ENCODE results near the gene CBFB. TPM values are rescaled to one million over a fixed set of nuclear protein-coding genes. Genes with fewer than 3 reads are reported as not detected.

Gene CBFB
- total RNA-seq, 1 experiment from 2014 or later, result 76.3 TPM

DNA sequence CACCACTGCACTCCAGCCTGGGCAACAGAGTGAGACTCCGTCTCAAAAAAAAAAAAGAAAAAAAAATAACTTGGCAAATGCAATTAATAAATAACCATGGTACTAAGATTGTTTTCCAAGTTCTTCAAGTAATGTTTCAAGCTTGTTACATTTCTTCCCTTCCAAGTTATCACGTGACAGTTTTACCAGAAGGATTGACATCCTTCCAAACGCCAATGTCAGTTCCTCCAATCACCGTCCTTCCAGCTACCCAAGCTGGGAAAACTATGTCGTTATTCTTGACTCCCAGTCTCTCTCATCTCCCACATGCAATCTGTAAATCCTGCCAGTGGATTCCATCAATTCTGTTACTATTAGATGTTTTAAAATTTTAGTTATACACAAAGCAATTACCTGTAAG, 76.9 kb downstream of the CBFB start:
- Histone ChIP-seq H3K4me1 (ENCODE audit: insufficient read depth, low read length) (no peaks in the 10 kb centered on the region), H3K23ac (ENCODE audit: insufficient read length, low read depth, low read length) (no peak overlapping the region), H3K9ac (ENCODE audit: extremely low read depth, insufficient read length, low read length) (no peak overlapping the region), H3K9me3 (ENCODE audit: control insufficient read depth, low read depth, low read length) (no peaks in the 10 kb centered on the region), H3K27ac (ENCODE audit: insufficient read length, low read depth, low read length) (no peak overlapping the region), H4K5ac (ENCODE audit: insufficient read length, low read depth, low read length) (no peak overlapping the region), H4K91ac (ENCODE audit: insufficient read length, low read depth, low read length) (no peak overlapping the region), H2BK5ac (ENCODE audit: insufficient read length, low read length) (no peak overlapping the region), H3K27me3 (ENCODE audit: insufficient read depth, low read length) (no peaks in the 10 kb centered on the region), H3K79me2 (ENCODE audit: insufficient read depth, low read length) (peaks cover 3% of the 10 kb centered on the region; the same call in 1 of the 2 replicates), H2BK15ac (ENCODE audit: low read depth, low read length) (no peak overlapping the region), H3K79me1 (ENCODE audit: insufficient read depth, low read depth, low read length, poor library complexity, severe bottlenecking) (no peaks in the 10 kb centered on the region), H3K4me2 (ENCODE audit: insufficient read depth, insufficient read length, low read length) (no peak overlapping the region), H3K56ac (ENCODE audit: insufficient read length, low read depth, low read length) (no peak overlapping the region), H4K20me1 (ENCODE audit: control insufficient read depth, insufficient read depth, insufficient read length) (no peaks in the 10 kb centered on the region), H4K8ac (replicated peaks; ENCODE audit: insufficient read length, low read depth, low read length) (no peak overlapping the region), H2BK20ac (ENCODE audit: low read depth, low read length, poor library complexity, severe bottlenecking) (no peak overlapping the region), H3K14ac (ENCODE audit: insufficient read depth, low read length) (no peak overlapping the region), H2AFZ (ENCODE audit: low read length) (no peak overlapping the region), H2BK12ac (ENCODE audit: insufficient read length, low read depth, low read length) (no peak overlapping the region), H3T11ph (ENCODE audit: low read length) (no peak overlapping the region), H2AK5ac (ENCODE audit: insufficient read length, low read length) (no peak overlapping the region), H2BK120ac (ENCODE audit: low read depth, low read length, poor library complexity, severe bottlenecking) (no peak overlapping the region), H3K4ac (ENCODE audit: low read depth, low read length) (no peak overlapping the region), H3K23me2 (ENCODE audit: insufficient read length, low read depth, low read length, poor library complexity, severe bottlenecking) (peaks cover 9% of the 10 kb centered on the region), H3K18ac (ENCODE audit: insufficient read length, low read depth, low read length) (no peak overlapping the region)
- peaks cover 1% of the 10 kb centered on the region for H3K27me3 Mint-ChIP-seq (ENCODE audit: low read depth)
- peaks cover 11 to 17% of the 10 kb centered on the region in 2 experiments for H3K4me1 Mint-ChIP-seq
- WGBS (ENCODE audit: extremely low coverage, insufficient read length, low lambda C conversion rate), result no CpG with 5 or more reads among the region's 5 CpGs
- H3K27ac Mint-ChIP-seq, result no peak overlapping the region
- DNase-seq, result no peak
- TF ChIP-seq, protein P1, sequence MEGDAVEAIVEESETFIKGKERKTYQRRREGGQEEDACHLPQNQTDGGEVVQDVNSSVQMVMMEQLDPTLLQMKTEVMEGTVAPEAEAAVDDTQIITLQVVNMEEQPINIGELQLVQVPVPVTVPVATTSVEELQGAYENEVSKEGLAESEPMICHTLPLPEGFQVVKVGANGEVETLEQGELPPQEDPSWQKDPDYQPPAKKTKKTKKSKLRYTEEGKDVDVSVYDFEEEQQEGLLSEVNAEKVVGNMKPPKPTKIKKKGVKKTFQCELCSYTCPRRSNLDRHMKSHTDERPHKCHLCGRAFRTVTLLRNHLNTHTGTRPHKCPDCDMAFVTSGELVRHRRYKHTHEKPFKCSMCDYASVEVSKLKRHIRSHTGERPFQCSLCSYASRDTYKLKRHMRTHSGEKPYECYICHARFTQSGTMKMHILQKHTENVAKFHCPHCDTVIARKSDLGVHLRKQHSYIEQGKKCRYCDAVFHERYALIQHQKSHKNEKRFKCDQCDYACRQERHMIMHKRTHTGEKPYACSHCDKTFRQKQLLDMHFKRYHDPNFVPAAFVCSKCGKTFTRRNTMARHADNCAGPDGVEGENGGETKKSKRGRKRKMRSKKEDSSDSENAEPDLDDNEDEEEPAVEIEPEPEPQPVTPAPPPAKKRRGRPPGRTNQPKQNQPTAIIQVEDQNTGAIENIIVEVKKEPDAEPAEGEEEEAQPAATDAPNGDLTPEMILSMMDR (conservative IDR thresholded peaks at IDR 0.05), result no peak
- H3K36me3 Mint-ChIP-seq (ENCODE audit: insufficient read depth in 1 of 3, low read depth in 3 of 3), result peaks cover 0 to 5% (median 0%) of the 10 kb centered on the region in 3 experiments; a peak in 2 of 7 replicates
- no peaks in the 10 kb centered on the region; a peak in 1 of 5 replicates for H3K9me3 Mint-ChIP-seq
- no peak overlapping the region for H3K4me3 Mint-ChIP-seq
